NCI-H69 (cell line): ENCODE data around the gene PPP3CA.
"Not testable (repeated sequence)": the region's sequence is repeated elsewhere in the genome, so short reads cannot be mapped to it uniquely, and the experiment has no call there.

ENCODE experiments used
- DNase-seq: peaks from one replicate; lab custom pipeline; 2025; lab: John Stamatoyannopoulos, UW

The PPP3CA gene

GRCh38 chr4:101102114-101102742 is 245.1 kb downstream of the PPP3CA start:
- peak; percentile 85 for DNase-seq

DNA sequence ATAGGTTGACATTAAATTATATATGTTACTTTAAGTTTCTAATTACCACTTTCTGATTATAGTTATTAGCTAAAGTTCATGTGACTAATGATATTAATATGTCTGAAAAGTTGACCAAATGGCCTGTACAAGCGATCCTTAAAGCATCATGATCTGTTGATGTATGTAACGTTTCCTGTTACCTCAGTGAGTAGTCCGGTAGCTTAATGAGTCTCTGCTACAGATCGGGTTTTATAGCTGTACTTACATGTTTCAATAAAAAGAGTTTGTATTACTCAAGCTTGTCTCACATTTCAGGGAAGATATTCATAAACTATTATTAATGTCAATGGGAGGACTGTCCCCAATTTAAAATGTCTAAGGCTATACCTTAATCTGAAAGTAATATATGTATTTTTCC is 246.3 kb downstream of the PPP3CA start:
- DNase-seq: peak; percentile 80

- no peak for DNase-seq
These were observed 248.5 kb downstream of the PPP3CA start for GRCh38 chr4:101098666-101099400.

DNA sequence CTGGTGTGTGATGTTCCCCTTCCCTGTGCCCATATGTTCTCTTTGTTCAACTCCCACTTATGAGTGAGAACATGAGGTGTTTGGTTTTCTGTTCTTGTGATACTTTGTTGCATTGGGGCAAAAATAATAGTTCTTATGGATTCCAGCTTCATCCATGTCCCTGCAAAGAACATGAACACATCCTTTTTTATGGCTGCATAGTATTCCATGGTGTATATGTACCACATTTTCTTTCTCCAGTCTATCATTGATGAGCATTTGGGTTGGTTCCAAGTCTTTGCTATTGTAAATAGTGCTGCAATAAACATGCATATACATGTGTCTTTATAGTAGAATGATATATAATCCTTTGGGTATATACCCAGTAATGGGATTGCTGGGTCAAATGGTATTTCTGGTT is 254.7 kb downstream of the PPP3CA start:
- DNase-seq: not testable (repeated sequence)

- DNase-seq: no peak
These were observed 258.2 kb downstream of the PPP3CA start for GRCh38 chr4:101089168-101089567.

DNA sequence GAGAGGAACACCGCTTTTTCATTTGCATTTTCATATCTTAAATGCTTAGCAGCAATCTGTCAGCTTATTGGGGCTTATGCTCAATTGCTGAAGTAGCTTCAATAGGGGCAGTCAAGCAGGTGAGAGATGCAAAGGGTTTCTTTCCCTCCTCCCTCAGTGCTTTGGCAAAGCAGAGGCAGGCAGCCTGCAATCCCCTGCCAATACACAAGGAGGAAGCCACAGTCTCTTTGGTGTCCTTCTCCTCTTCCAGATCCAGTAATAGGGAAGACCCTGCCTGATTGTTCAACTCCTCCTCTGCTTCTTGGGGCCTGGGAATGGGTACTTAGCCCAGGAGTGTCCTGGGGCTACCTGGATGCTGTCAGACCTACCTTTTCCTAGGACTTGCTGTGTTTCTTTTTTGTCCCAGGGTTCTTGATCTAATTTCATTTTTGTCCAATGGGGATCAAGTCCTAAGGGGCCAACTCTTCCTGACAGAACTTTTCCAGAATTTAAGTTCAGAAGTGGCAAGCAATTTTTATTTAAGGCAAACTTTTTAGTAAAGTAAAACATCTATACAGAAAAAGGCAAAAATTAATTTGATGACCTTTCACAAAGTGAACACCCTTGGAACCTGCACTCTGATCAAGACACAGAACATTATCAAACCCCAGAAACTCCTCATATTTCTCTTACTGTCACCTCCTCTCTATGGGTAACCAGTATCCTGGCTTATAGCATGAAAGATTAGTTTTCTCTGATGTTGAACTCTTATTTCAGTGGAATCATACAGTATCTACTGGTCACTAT is 260.3 kb downstream of the PPP3CA start:
- peak; percentile 28 for DNase-seq

DNA sequence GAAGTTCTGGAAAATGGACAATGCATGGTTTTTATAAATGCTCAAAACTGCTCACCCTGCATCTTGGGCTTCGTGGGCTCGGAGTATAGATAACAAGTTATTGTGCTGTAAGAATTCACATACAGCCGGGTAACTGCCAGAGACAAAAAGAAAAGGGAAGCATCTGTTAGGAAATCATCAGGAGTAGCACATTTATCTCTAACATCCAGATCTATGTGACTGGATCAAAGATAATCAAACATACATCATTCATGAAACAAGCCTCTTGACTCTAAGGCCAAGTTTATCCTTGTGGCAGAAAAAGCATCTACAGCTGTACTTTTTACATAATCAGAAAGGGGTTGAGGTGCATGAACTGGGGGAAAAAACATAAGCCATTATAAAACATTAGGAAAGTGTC is 264.2 kb downstream of the PPP3CA start:
- DNase-seq: no peak

DNA sequence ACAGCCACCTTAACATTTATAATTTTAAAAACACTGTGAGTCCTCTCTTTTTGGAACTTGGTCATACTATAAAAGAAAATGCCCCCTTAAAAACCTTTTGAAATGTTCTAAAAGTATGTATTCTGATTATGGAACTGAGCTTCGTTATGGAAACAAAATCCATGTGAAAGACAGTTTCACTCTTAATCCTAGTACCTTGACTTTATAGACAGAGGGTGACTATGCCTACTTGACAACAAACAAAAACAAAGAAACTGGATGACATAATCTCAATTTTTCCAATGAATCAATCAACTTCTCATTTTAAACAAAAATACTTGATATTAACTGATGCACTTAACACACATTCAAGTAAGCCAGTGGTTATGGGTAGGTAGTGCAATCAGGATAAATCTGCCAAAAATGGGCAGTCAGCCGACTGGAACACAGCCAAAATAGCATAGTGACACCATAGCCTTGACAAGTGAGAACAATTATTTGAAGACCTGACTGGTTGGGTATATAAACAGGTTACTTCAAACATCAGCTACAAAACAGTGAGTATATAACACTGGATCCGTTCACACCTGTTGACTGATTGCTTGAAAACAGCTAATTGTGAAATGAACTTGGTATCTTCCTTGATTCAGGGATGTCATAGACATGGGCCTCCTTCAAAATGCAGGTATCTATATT is 265.5 kb downstream of the PPP3CA start:
- DNase-seq: peak; percentile 41

DNA sequence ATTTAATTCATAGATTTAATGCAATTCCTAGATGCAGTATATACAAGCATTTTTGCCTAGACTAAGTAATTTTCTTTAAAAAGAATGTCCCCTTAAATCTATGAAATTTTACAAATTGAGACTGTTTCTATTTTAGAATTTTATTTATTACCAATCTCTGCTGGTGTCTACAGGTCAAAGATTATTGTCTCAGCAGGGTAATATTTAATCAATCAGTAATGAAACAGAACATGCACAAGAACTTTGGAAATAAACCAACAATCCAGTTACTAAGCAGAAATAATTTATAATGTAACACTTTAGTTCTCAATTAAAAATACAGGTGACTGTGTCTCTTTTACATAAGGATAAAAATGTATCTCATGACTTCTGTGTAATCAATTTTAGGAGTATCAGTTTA is 266.2 kb downstream of the PPP3CA start:
- DNase-seq: no peak

- no peak for DNase-seq
These were observed 268.4 kb downstream of the PPP3CA start for GRCh38 chr4:101078950-101079349.

DNA sequence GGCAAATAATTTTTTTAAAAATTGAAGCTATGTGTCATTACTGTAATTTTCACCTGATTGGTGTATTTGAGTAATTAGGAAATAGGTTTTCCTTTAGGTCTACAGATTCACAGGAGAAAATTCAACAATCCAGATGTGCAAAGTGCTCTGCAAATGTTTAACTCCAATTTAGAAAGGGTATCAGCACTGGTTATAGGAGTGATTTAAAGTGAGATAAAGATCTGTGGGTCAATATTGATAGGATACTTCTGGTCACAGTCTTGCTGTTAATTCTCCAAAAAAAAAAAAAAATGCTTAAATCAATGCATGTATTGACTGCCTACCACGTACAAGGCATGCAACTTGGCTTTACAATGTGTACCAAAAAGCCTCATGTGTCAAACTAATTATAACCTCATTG is 271.3 kb downstream of the PPP3CA start:
- DNase-seq: no peak

DNA sequence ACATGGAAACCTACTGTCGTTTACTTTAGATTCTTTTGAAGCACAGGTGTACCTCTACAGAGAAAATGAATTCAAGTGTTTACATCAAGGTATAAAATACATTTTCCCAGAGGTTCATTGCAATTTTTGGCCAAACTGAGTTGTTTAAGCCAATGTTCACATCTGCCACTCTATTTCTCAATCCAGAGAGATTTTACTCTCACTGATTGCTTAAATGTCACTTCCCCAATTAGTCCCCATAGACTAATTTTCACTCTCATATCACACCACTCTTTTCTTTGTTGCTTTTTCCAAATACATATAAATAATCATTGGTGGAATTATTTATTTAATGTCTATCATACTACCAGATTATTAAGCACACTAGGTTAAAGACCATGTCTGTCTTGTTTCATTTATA is 271.8 kb downstream of the PPP3CA start:
- DNase-seq: no peak

GRCh38 chr4:101074326-101074725 is 273.0 kb downstream of the PPP3CA start:
- DNase-seq: no peak

- no peak for DNase-seq
These were observed 276.1 kb downstream of the PPP3CA start for GRCh38 chr4:101071241-101071640.

- DNase-seq: no peak
These were observed 279.2 kb downstream of the PPP3CA start for GRCh38 chr4:101068115-101068514.

DNA sequence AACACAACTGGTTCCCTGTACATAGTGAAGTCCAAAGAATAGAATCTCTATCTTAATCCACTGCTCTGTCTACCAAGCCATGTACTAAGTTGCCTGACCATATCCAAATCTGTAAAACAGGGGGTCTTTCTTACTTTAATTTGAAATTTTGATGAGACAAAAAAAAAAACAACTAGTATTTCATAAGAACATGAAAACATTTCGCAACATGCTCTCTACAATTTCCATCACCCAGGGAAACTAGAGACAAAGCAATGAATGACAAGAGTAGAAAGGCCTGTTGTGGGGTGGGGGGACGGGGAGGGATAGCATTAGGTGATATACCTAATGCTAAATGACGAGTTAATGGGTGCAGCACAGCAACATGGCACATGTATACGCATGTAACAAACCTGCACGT is 279.9 kb downstream of the PPP3CA start:
- DNase-seq: no peak

GRCh38 chr4:101066626-101067170 is 280.6 kb downstream of the PPP3CA start:
- DNase-seq: no peak

DNA sequence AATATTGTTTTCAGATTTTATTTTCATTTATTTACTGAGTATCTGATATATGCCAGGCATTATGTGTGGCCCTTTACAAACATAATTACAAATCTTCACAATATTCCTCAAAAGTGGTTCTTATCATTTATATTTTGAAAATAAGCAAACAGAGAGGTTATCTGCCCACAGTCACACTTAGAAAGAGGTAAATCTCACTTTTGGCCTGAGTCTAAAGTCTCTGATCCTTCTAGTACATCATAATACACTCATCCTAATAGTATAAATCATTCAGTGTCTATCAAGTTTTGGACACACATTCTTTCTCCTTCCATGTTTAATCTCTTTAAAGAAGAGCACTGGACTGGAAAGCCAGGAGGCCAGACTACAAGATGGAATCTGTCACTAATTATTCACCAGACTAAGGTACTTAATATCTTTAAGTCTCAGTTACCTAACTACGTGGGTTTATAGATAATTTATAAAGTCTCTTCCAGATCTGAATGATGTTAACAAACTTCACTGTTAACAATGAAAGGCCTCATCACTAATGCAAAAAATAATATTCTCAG is 281.3 kb downstream of the PPP3CA start:
- DNase-seq: no peak

DNA sequence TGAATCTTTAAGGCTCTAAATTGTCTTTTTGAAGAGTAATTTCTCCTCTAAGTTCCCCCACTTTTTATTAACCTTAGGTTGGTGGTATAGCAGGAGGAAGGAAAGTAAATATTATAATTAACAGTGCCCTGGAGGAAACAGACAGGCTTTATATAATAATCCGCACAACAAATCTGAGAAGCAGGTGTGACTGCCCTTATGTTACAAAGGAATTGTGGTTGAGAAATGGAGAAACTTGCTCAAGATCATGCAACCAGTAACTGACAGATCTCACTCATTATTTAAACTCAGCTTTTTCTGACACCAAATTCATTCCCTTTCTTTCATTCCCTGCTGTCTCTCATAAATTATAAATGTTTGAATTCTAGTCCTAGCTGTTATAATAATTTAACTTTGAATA is 282.0 kb downstream of the PPP3CA start:
- peak; percentile 16 for DNase-seq

GRCh38 chr4:101064541-101065180 is 282.7 kb downstream of the PPP3CA start:
- DNase-seq: peak; percentile 4

DNA sequence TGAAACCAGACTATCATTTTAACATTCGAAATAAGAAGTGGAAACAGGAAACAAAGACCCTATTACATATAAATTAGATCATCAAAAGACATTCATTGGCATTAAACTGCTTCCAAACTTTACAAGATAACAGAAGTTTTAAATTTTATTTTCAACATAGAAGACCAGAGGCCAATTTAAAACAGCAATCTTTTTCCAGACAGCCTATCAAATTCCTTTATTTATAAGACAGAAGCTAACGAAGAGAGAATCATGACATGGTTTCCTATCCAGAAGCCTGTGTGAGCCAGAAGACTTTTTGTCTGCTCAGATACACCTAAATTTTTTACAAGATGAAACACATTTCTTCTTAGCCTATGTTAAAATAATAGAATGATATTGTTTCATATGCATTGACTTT is 291.9 kb downstream of the PPP3CA start:
- DNase-seq: no peak
